ENCODE results near the gene DEFB127.
"Not testable (repeated sequence)": the region's sequence is repeated elsewhere in the genome, so short reads cannot be mapped to it uniquely, and the experiment has no call there.

DEFB127 gene

GRCh38 chr20:189611-190010 lies 32.4 kb downstream of the DEFB127 start, which contains the start of gene DEFB128:
Gene DEFB128 (minus strand): TSS chr20:189711. CDS start chr20:189623, 88 bp downstream.
- no peak for DNase-seq (ENCODE audit: extremely low read depth, insufficient read length)
- Histone ChIP-seq H3K4me3 (replicated peaks; ENCODE audit: low read depth, low read length) (no peak within 1 kb of the TSS), H3K27me3 (replicated peaks; ENCODE audit: control insufficient read depth, insufficient read depth, low read length) (peaks cover 3% of the 10 kb centered on the region; the same call in 1 of the 2 replicates), H3K36me3 (ENCODE audit: control insufficient read depth, insufficient read depth, low read length) (no peaks in the 10 kb centered on the region)
- TF ChIP-seq, protein P1, sequence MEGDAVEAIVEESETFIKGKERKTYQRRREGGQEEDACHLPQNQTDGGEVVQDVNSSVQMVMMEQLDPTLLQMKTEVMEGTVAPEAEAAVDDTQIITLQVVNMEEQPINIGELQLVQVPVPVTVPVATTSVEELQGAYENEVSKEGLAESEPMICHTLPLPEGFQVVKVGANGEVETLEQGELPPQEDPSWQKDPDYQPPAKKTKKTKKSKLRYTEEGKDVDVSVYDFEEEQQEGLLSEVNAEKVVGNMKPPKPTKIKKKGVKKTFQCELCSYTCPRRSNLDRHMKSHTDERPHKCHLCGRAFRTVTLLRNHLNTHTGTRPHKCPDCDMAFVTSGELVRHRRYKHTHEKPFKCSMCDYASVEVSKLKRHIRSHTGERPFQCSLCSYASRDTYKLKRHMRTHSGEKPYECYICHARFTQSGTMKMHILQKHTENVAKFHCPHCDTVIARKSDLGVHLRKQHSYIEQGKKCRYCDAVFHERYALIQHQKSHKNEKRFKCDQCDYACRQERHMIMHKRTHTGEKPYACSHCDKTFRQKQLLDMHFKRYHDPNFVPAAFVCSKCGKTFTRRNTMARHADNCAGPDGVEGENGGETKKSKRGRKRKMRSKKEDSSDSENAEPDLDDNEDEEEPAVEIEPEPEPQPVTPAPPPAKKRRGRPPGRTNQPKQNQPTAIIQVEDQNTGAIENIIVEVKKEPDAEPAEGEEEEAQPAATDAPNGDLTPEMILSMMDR (IDR thresholded peaks at IDR 0.05; ENCODE audit: insufficient read depth, low read length, poor library complexity, severe bottlenecking), result no peak

DNA sequence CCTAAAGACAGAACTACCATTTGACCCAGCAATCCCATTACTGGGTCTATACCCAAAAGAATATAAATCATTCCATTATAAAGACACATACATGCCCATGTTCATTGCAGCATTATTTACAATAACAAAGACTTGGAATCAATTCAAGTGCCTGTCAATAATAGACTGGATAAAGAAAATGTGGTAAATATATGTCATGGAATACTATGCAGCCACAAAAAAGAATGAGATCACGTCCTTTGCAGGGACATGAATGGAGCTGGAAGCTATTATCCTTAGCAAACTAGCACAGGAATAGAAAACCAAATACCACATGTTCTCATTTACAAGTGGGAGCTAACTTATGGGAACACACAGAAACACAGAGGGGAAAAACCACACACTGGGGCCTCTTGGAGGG lies 41.0 kb downstream of the DEFB127 start:
- TF ChIP-seq, protein P1 (IDR thresholded peaks at IDR 0.05; ENCODE audit: insufficient read depth, low read length, poor library complexity, severe bottlenecking), result no peak
- Histone ChIP-seq H3K4me3 (replicated peaks; ENCODE audit: low read depth, low read length) (no peak overlapping the region), H3K36me3 (ENCODE audit: control insufficient read depth, insufficient read depth, low read length) (no peaks in the 10 kb centered on the region), H3K27me3 (replicated peaks; ENCODE audit: control insufficient read depth, insufficient read depth, low read length) (0 out of 2 replicates have a peak, but pooled peaks cover 2% of the 10 kb centered on the region)
- no peak for DNase-seq (ENCODE audit: extremely low read depth, insufficient read length)

DNA sequence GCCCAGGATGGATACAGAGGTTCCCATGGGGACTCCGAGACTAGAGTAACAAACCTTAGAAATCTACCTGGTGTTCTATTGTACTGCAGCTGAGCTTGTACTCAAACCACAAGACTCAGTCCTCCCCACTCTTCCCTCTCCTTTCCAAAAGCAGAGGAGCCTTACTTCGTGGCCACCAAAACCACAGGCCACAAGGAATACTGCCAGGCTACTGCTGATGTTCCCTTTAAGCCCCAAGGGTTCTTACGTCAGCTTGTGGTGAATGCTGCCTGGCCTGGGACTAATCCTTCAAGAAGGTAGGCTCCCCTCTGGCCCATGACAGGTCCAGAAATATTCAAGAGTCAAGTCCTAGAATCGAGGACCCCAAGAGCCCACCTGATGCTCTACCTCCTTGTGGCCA lies 42.7 kb downstream of the DEFB127 start:
- Histone ChIP-seq H3K27me3 (replicated peaks; ENCODE audit: control insufficient read depth, insufficient read depth, low read length) (0 out of 2 replicates have a peak, but pooled peaks cover 2% of the 10 kb centered on the region), H3K4me3 (replicated peaks; ENCODE audit: low read depth, low read length) (no peak overlapping the region), H3K36me3 (ENCODE audit: control insufficient read depth, insufficient read depth, low read length) (no peaks in the 10 kb centered on the region)
- TF ChIP-seq, protein P1 (IDR thresholded peaks at IDR 0.05; ENCODE audit: insufficient read depth, low read length, poor library complexity, severe bottlenecking), result no peak
- no peak for DNase-seq (ENCODE audit: extremely low read depth, insufficient read length)

DNA sequence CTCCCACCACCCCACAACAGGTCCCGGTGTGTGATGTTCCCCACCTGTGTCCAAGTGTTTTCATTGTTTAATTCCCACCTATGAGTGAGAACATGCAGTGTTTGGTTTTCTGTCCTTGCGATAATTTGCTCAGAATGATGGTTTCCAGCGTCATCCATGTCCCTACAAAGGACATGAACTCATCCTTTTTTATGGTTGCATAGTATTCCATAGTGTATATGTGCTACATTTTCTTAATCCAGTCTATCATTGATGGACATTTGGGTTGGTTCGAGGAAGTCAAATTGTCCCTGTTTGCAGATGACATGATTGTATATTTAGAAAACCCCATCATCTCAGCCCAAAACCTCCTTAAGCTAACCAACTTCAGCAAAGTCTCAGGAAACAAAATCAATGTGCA lies 46.4 kb downstream of the DEFB127 start:
- not testable (repeated sequence) for H3K36me3 ChIP-seq (ENCODE audit: control insufficient read depth, insufficient read depth, low read length); DNase-seq (ENCODE audit: extremely low read depth, insufficient read length); H3K27me3 ChIP-seq (replicated peaks; ENCODE audit: control insufficient read depth, insufficient read depth, low read length); H3K4me3 ChIP-seq (replicated peaks; ENCODE audit: low read depth, low read length)
